ENCODE data around the gene CLTB. TPM values are rescaled to one million over a fixed set of nuclear protein-coding genes. Genes with fewer than 3 reads are reported as not detected.

CLTB gene
- total RNA-seq, 1 experiment from 2014 or later: 58.6 TPM

DNA sequence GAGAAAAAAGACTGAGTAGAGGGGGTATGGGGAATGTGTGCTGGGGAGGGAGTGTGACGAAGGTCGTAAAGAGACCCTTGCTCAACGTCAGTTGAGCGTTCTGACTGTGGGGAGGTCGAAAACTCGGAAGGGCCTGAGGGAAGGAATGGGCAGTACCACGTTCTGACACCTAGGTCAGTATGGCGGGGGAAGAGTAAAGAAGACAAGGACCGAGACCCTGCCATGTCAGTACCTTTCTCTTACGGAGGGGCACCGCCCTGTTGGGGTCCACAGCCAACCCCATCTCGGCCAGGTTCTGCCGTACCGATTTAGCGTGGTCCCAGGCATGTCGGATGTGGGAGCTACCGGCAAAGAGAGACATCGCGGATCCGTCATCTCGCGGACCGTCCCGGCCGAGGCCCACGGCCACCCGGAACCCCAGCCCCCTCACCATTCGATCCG, 28.3 kb downstream of the CLTB start:
- Histone ChIP-seq H2AFZ (ENCODE audit: low read depth, low read length, poor library complexity, severe bottlenecking) (no peak overlapping the region), H3K9ac (ENCODE audit: low read length) (peak overlapping the region; percentile 93), H3K27ac (ENCODE audit: low read depth, low read length) (peak overlapping the region; percentile 94), H3K36me3 (ENCODE audit: control insufficient read depth in 1 of 2, insufficient read depth in 2 of 2, low read length in 2 of 2) (peaks cover 28 to 54% of the 10 kb centered on the region in 2 experiments; a peak in 3 of 4 replicates), H4K20me1 (ENCODE audit: insufficient read depth) (peaks cover 13% of the 10 kb centered on the region; the same call in 1 of the 2 replicates), H3K27me3 (ENCODE audit: insufficient read depth, low read length) (no peaks in the 10 kb centered on the region), H3K4me2 (ENCODE audit: low read length) (peak overlapping the region; percentile 86), H3K79me2 (ENCODE audit: insufficient read depth, low read length) (peaks cover 64% of the 10 kb centered on the region), H3K9me2 (ENCODE audit: insufficient read depth) (no peaks in the 10 kb centered on the region), H3K9me3 (ENCODE audit: control insufficient read depth in 1 of 2, insufficient read depth in 1 of 2, low read depth in 1 of 2, low read length in 2 of 2) (no peaks in the 10 kb centered on the region), H3K4me1 (ENCODE audit: control insufficient read depth in 1 of 2, insufficient read depth in 2 of 2, low read length in 2 of 2) (peaks cover 11 to 22% of the 10 kb centered on the region in 2 experiments; a peak in 3 of 4 replicates), H3K4me3 (replicated peaks in 1 of 2; ENCODE audit: low read depth in 1 of 2, low read length in 2 of 2) (peak overlapping the region; percentile 78 to 99)
- POLR2A ChIA-PET: interaction anchor here (1.0 kb wide), 1 partner anchor 28 kb away, joined by 3 read pairs; the partner anchor contains the start of gene CLTB
- CTCF ChIA-PET: no interaction called here
- TF ChIP-seq SP1 (IDR thresholded peaks at IDR 0.05; ENCODE audit: low read depth): no peak
- peak; percentile 63 for TF ChIP-seq ZFX (IDR thresholded peaks at IDR 0.05)
- RAD21 ChIA-PET (ENCODE audit: low non-redundant PET in 1 of 2, low total read pairs in 2 of 2, uncharacterized antibody in 2 of 2, unreplicated experiment in 2 of 2): no interaction called here
- intact Hi-C loops (cut with micrococcal nuclease): loop anchor here (1.0 to 2.0 kb wide), 2 partner anchors 27 to 149 kb away; partner anchors contain the start of genes KIAA1191 and RNF44
- ATAC-seq (peak; percentile 12), DNase-seq (ENCODE audit: low read depth, low spot score) (no peak)
- BruUV-seq (replicated peaks): TSS peak; percentile 52

DNA sequence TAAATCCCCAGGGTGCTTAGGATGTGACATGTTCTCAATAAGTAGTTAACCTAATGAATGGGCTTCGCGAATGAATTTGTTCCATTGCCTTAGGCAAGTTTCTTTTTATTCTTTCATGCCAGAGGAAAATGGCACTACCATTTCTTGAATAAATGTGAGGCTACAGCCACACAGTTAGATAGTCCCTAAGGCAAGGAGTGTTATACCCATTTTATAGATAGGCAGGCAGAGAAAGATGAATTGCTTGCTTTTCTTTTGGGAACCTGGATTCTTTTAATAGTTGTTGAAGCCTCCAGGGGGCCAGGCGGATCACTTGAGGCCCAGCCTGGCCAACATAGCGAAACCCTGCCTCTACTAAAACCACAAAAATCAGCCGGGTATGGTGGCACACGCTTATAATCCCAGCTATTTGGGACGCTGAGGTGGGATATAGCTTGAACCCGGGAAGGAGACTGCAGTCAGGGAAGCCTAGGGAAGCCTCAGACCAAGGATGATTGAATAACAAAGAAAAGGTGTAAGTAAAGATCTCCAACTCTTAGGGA, 28.9 kb downstream of the CLTB start:
- Histone ChIP-seq H4K20me1 (ENCODE audit: insufficient read depth) (peaks cover 13% of the 10 kb centered on the region; the same call in 1 of the 2 replicates), H3K79me2 (ENCODE audit: insufficient read depth, low read length) (peaks cover 64% of the 10 kb centered on the region), H3K4me2 (ENCODE audit: low read length) (peak overlapping the region; percentile 86), H3K27ac (ENCODE audit: low read depth, low read length) (peak overlapping the region; percentile 94), H3K27me3 (ENCODE audit: insufficient read depth, low read length) (no peaks in the 10 kb centered on the region), H3K36me3 (ENCODE audit: control insufficient read depth in 1 of 2, insufficient read depth in 2 of 2, low read length in 2 of 2) (peaks cover 28 to 58% of the 10 kb centered on the region in 2 experiments; a peak in 3 of 4 replicates), H3K4me1 (ENCODE audit: control insufficient read depth in 1 of 2, insufficient read depth in 2 of 2, low read length in 2 of 2) (peaks cover 11 to 22% of the 10 kb centered on the region in 2 experiments; a peak in 3 of 4 replicates), H3K9me2 (ENCODE audit: insufficient read depth) (no peaks in the 10 kb centered on the region), H3K4me3 (replicated peaks in 1 of 2; ENCODE audit: low read depth in 1 of 2, low read length in 2 of 2) (peak overlapping the region; percentile 78 to 99), H2AFZ (ENCODE audit: low read depth, low read length, poor library complexity, severe bottlenecking) (no peak overlapping the region), H3K9me3 (ENCODE audit: control insufficient read depth in 1 of 2, insufficient read depth in 1 of 2, low read depth in 1 of 2, low read length in 2 of 2) (no peaks in the 10 kb centered on the region), H3K9ac (ENCODE audit: low read length) (peak overlapping the region; percentile 93)
- no TSS peak for BruUV-seq (replicated peaks)
- ChIA-PET RAD21 (ENCODE audit: low non-redundant PET in 1 of 2, low total read pairs in 2 of 2, uncharacterized antibody in 2 of 2, unreplicated experiment in 2 of 2) (no interaction called here), POLR2A (no interaction called here), CTCF (no interaction called here)
- DNase-seq (ENCODE audit: low read depth, low spot score): no peak
- intact Hi-C loops (cut with micrococcal nuclease): no loop called here
- TF ChIP-seq CEBPB (IDR thresholded peaks at IDR 0.05; ENCODE audit: low read depth) (no peak), SRF (IDR thresholded peaks at IDR 0.05; ENCODE audit: low read depth) (no peak)
- ATAC-seq: no peak
